Dedifferentiated amniotic fluid mesenchymal stem cell (primary cell): ENCODE data around the gene SYNE4.

Experiments
- DNase-seq: peaks from one replicate; pipeline ENCODE4 v3.0.0-alpha.2; 2016; ENCODE audit errors: extremely low spot score

Gene SYNE4

DNA sequence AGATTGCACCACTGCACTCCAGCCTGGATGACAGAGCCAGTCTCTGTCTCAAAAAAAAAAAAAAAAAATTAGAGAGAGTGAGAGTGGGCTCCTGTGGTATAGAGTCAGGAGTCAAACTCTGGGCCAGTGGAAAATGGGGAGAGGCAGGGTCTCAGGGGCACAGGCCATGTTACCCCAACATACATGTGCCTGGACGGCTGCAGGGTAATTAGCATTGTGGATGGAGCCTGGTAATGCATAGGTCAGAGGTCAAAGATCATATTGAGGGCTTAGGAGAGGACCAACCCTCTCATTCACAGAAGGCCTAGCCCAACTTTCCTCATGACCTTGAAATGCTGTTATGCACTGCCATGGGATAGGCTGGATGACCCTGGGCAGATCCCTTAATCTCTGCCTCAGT, 16.9 kb upstream of the SYNE4 start:
- no peak for DNase-seq

- DNase-seq, result no peak
Observed at GRCh38 chr19:36023432-36023831, 14.8 kb upstream of the SYNE4 start.

- DNase-seq, result no peak
Observed at GRCh38 chr19:36019061-36019670, 10.6 kb upstream of the SYNE4 start.

- DNase-seq, result peak; percentile 98
Observed at GRCh38 chr19:36014012-36014924, 5.7 kb upstream of the SYNE4 start, which contains the start of gene ALKBH6. Gene ALKBH6, minus strand, starts transcription at chr19:36014213. Its CDS starts 816 bp downstream, at chr19:36013397.

- no peak for DNase-seq
Observed at GRCh38 chr19:36013280-36014011, 4.8 kb upstream of the SYNE4 start.

DNA sequence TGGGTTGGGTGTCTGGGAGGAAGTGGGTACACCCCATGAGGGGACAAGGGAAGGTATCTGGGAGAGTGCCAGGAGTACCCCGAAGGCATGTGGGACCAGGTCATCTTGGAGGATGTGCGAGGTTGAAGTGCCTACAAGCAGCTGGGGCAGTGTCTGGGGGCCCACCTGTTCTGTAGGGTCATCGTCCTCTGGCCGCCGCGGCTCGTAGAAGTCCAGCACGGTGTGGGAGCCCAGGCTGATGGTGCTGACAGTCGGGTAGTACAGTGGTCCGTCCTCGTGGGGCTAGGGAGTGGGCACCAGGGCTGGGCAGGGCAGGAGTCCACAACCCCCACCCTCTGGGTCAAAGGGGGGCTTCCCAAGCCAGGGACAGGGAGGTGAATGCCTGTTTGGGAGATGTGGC, 1.8 kb upstream of the SYNE4 start:
- no peak for DNase-seq

DNA sequence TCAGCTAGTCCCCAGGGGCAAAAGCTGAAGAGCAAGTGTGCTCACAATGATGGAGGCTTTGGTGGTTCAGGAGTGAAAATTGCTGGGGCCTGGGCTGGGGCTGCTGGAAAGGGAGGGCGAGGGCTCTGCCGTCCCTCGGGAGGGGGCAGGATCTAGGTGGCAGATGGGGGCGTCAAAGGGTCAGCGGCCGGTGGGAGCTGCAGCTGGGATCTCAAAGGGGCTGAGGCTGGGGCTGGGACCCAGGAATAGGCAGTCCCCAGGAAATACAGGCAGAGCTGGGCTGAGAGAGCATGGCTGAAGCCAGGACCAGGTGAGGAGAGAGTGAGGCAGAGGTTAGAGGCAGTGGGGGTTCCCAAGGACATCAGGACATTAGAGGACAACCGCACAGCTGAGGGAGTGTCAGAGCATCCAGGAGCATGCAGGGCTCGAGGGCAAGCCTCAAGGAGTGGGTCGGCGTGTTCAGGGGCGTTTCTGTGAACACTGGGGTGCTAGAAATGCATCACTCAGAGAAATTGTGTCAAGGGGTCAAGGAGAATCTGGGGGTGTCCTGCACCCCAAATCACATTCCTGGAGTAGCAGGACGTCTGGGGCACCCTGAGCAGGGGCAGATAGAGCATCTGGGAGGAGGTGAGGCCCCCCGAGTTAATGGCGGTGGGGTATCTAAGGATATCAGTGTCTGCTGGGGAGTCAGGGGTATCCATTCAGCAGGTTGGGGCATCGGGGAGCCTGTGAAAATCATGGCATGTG, 1.2 kb upstream of the SYNE4 start:
- no peak for DNase-seq

GRCh38 chr19:36009220-36009619, 607 bp upstream of the SYNE4 start:
- DNase-seq, result no peak

DNA sequence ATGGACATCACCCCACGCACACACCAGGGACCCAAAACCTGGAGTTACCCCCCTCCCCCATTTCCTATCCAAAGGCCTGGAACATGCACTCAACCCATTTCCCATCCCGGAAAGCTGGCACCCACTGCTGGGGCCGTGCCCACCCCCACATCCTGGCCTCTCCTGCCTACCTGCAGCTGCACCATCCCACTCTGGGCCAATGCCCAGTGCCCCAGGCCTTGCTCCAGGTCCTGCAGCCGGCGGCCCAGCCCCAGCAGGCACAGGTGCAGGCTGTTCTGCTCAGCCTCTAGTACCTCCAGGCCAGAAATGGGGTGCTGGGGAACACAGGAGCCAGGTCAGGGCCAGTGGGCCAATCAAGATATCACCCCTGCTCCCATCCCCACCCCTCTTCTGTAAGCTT, 1.7 kb downstream of the SYNE4 start:
- no peak for DNase-seq

- no peak for DNase-seq
Observed at GRCh38 chr19:36003284-36003683, 5.3 kb downstream of the SYNE4 start.

DNA sequence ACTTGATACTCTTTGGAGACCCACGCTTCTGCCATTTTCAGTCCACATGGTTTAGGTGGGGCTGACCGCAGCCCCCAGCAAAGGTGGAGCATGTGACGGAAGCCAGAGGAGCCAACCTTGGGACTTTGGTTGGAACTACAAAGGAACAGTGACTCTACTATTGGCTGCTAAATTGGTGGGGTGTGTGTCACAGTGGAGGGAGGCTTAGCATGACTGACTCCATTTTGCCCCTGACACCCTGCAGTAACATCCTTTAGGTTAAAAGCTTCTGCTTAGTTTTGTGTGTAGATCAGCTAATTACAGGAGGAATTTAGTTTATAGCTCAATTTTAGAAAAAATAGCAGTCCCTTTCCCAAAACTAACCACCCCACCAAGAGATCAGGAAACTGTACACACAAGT, 7.0 kb downstream of the SYNE4 start:
- no peak for DNase-seq

- DNase-seq, result no peak
Observed at GRCh38 chr19:35996777-35997176, 11.8 kb downstream of the SYNE4 start.

DNA sequence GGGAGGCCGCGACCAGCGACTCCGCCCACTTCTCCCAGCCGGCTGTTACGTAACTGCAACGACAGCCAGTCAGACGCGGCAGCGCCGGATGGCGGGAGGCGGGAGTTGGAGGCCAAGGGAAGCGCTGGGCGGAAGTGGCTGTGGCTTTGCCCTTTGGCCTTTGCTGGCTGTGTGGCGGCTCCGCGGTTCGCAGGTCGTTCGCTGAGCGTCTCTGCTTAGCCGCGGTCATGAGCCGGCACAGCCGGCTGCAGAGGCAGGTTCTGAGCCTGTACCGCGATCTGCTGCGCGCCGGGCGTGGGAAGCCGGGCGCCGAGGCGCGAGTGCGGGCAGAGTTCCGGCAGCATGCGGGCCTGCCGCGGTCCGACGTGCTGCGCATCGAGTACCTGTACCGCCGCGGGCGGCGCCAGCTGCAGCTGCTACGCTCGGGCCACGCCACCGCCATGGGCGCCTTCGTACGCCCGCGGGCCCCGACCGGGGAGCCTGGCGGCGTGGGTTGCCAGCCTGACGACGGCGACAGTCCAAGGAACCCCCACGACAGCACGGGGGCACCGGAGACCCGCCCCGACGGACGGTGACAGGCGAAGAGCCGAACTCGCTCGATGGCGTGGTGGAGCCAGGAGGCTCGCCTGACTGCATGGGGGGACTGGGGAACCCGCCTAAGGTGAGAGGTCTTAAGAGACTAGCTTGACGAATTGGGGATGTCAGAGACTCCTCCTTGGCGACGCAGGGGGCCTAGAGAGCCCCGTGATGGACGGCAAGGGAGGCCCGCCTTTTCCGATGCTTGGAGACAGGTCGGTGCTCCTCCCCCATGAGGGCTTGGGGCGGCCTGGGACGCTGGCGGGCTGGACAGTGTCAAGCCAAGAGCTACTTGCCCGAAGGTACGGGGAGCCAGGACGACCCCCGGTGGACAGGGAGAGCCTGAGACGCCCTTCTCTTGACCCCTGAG, 13.3 kb downstream of the SYNE4 start, which contains the start of gene SDHAF1:
Gene SDHAF1, plus strand, starts transcription at position 141 of the 946 bp plus-strand sequence. Its CDS starts 87 bp downstream, at position 228.
- peak; percentile 85 for DNase-seq

GRCh38 chr19:35993923-35994598, 14.6 kb downstream of the SYNE4 start:
- DNase-seq, result no peak

DNA sequence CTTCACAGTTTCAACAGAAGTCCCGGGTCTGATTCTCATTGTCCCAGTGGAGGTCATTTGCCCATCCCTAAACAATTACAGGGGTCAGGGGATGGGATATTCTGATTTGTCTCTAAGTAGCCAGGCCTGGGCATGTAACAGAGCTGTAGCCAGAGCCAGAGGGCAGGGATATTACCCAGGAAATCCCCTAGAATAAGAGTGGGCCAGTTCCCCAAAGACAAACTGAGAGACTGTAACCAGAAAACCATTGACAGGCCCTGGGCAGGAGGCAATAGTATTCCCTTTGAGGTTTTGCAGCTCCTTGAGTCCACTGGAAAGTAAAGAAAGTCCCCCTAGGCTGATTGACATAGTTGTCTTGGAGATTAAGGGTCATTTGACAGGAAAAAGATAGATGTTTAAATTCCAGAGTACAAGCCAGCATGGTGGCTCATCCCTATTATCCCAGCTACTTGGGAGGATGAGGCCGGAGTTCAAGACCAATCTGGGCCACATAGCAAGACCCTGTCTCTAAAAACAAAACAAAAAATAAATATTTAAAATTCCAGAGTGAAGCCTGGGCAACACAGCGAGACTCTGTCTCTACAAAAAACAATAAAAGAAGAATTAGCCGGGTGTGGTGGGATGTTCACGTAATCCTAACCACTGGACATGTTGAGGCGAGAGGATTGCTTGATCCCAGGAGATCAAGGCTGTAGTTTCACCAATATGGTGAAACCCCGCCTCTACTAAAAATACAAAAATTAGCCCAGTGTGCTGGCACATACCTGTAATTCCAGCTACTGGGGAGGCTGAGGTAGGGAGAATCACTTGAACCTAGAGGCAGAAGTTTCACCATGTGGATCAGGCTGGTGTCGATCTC, 15.5 kb downstream of the SYNE4 start:
- DNase-seq, result no peak

- no peak for DNase-seq
Observed at GRCh38 chr19:35991731-35992450, 16.7 kb downstream of the SYNE4 start.

DNA sequence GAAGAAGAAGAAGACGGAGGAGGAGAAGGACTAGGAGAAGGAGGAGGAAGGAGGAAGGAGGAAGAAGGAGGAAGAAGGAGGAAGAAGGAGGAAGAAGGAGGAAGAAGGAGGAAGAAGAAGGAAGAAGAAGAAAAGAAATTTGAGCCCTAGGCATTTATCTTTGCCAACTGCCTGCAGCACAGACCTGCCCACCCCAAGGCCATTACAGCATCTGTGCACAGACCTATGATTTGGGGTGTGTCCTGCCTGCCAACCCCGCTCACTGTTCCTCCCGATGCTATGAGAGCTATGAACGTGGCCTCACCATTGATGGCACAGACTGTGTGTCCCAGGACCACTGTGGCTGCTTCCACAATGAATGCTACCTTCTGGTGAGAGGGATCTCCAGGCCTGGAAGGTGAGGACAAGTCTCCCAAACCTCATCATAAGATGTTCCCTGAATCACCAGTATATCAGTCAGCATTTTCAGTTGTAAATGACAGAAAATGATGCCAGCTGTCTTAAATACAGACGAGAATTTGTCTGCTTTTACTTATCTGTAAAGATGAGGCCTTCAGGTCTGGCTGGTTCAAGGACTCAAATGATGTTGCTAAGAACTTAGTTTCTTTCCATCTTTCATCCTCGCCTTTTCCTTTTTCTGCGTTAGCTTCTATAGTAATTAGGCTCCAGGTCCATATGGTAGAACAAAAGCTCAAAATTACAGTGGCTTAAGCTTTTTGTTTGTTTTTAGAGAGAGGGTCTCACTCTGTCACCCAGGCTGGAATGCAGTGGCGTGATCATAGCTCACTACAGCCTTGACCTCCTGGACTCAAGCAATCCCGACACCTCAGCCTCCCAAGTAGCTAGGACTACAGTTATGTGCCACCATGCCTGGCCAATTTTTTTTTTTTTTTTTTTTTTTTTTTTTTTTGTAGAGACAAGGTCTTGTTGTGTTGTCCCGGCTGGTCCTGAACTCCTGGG, 17.6 kb downstream of the SYNE4 start:
- DNase-seq, result no peak
